Neural cell (in vitro differentiated cells): ENCODE data around the gene NSFL1C.

ENCODE experiments used
- EZH2 ChIP-seq: fragments of 200-600, 300-800 bp; shearing (Covaris generic), sonication (generic); IDR thresholded peaks from 2 replicates; pipeline ENCODE4 v1.6.1; 2014; ENCODE audit warnings: antibody characterized with exemption, low read length, borderline replicate concordance, mild to moderate bottlenecking; ENCODE audit not compliant: insufficient read depth, poor library complexity, severe bottlenecking
- MXI1 ChIP-seq: fragments of 450-650 bp; conservative IDR thresholded peaks from 2 replicates; pipeline ENCODE4 v1.6.1; 2014; ENCODE audit warnings: antibody characterized with exemption, mild to moderate bottlenecking; ENCODE audit not compliant: poor library complexity, severe bottlenecking

DNA sequence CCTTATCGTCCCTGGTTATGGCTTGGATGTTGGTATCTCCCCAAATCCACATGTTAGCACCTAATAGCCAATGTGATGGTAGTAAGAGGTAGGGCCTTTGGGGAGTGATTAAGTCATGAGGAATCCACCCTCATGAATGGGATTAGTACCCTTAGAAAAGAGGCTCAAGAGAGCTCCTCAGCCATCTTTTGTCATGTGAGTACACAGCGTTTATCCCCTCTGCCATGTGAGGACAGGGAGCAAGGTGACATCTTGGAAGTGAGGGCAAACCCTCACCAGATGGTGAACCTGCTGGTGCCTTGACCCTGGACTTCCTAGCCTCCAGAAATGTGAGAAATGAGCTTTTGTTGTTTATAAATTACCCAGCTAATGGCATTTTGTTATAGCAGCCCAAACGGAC is 40.6 kb upstream of the NSFL1C start:
- TF ChIP-seq MXI1 (no peak), EZH2 (no peak)
